ENCODE measurements around the gene PI4K2B. TPM values are rescaled to one million over a fixed set of nuclear protein-coding genes. Genes with fewer than 3 reads are reported as not detected.
"Not testable (repeated sequence)": the region's sequence is repeated elsewhere in the genome, so short reads cannot be mapped to it uniquely, and the experiment has no call there.

PI4K2B gene
- total RNA-seq, 1 experiment from 2014 or later: 22.8 TPM

DNA sequence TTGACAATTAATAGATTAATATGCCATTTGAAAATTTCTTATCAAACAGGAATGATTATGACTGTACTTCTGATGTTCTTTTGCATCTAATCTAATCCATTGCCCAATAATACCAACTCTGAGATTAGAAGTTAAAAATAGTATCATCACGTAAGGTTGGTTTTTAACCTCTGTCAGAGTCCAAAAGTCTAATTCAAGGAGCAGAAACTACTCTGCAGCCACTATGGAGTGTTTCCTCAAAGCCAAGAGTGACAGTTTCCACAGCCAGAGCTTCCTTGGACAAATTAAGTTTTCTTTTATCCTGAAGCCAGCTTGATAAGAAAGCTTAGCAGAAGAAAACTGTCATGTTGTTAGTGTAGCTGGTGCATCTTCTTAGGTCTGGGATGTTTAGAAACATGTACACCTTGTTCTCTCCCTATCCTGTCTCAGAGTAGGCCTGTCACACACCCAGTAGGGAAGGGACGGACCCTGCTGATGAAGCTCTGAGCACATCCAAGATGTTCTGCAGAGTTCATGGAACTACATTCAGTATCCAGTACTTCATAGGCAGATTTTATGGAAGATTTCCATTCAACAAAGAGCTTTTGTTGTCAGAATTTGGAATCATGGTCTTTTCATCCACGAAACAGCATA is 20.4 kb upstream of the PI4K2B start:
- Mint-ChIP-seq H3K36me3 (ENCODE audit: insufficient read depth, unreplicated experiment) (no peaks in the 10 kb centered on the region), H3K4me3 (ENCODE audit: unreplicated experiment) (no peak overlapping the region), H3K27me3 (ENCODE audit: insufficient read depth, unreplicated experiment) (no peaks in the 10 kb centered on the region), H3K27ac (ENCODE audit: low read depth, unreplicated experiment) (no peak overlapping the region), H3K4me1 (ENCODE audit: insufficient read depth, unreplicated experiment) (no peaks in the 10 kb centered on the region), H3K9me3 (ENCODE audit: unreplicated experiment) (peaks cover 8% of the 10 kb centered on the region)
- intact Hi-C loops (cut with micrococcal nuclease): no loop called here
- ChIA-PET CTCF (interaction anchor here (0.6 kb wide), 1 partner anchor 14 kb away, joined by 3 read pairs; no protein-coding TSS in a partner anchor), POLR2A (interaction anchor here (0.6 to 1.6 kb wide), 2 partner anchors 11 to 16 kb away, joined by 3 to 5 read pairs; no protein-coding TSS in a partner anchor)
- no TSS peak for BruUV-seq (replicated peaks)
- DNase-seq (ENCODE audit: unreplicated experiment): no peak
- TF ChIP-seq, protein P1, sequence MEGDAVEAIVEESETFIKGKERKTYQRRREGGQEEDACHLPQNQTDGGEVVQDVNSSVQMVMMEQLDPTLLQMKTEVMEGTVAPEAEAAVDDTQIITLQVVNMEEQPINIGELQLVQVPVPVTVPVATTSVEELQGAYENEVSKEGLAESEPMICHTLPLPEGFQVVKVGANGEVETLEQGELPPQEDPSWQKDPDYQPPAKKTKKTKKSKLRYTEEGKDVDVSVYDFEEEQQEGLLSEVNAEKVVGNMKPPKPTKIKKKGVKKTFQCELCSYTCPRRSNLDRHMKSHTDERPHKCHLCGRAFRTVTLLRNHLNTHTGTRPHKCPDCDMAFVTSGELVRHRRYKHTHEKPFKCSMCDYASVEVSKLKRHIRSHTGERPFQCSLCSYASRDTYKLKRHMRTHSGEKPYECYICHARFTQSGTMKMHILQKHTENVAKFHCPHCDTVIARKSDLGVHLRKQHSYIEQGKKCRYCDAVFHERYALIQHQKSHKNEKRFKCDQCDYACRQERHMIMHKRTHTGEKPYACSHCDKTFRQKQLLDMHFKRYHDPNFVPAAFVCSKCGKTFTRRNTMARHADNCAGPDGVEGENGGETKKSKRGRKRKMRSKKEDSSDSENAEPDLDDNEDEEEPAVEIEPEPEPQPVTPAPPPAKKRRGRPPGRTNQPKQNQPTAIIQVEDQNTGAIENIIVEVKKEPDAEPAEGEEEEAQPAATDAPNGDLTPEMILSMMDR (IDR thresholded peaks at IDR 0.05; ENCODE audit: unreplicated experiment): no peak

DNA sequence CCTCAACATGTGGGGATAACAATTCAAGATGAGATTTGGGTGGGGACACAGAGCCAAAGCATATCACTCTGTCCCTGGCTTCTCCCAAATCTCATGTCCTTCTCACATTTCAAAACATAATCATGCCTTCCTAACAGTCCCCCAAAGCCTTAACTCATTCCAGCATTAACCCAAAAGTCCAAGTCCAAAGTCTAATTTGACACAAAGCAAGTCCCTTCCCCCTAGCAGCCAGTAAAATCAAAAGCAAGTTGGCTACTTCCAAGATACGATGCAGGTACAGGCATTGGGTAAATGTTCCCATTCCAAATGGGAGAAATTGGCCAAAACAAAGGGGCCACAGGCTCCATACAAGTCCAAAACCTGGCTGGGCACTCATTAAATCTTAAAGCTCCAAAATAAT is 19.1 kb upstream of the PI4K2B start:
- H3K27ac Mint-ChIP-seq (ENCODE audit: low read depth, unreplicated experiment); H3K4me3 Mint-ChIP-seq (ENCODE audit: unreplicated experiment); H3K4me1 Mint-ChIP-seq (ENCODE audit: insufficient read depth, unreplicated experiment); H3K36me3 Mint-ChIP-seq (ENCODE audit: insufficient read depth, unreplicated experiment); H3K27me3 Mint-ChIP-seq (ENCODE audit: insufficient read depth, unreplicated experiment); intact Hi-C loops (cut with micrococcal nuclease); BruUV-seq (replicated peaks); DNase-seq (ENCODE audit: unreplicated experiment); H3K9me3 Mint-ChIP-seq (ENCODE audit: unreplicated experiment): not testable (repeated sequence)
- POLR2A ChIA-PET: interaction anchor here (0.6 kb wide), 1 partner anchor 1299 kb away, joined by 3 read pairs; no protein-coding TSS in a partner anchor
- CTCF ChIA-PET: interaction anchor here (0.8 kb wide), 1 partner anchor 35 kb away, joined by 5 read pairs; no protein-coding TSS in a partner anchor

DNA sequence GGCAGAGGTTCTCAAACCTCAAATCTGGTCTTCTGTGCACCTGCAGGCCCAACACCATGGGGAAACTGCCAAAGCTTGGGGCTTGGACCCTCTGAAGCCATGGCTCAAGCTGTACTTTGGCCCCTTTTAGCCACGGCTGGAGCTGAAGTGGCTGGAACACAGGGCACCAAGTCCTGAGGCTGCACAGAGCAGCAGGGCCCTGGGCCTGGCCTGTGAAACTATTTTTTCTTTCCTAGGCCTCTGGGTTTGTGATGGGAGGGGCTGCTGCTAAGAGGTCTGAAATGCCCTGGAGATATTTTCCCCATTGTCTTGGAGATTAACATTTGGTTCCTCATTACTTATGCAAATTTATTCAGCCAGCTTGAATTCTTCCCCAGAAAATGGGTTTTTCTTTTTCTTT is 18.3 kb upstream of the PI4K2B start:
- DNase-seq (ENCODE audit: unreplicated experiment): no peak
- H3K4me1 Mint-ChIP-seq (ENCODE audit: insufficient read depth, unreplicated experiment): no peaks in the 10 kb centered on the region
- no peak overlapping the region for H3K27ac Mint-ChIP-seq (ENCODE audit: low read depth, unreplicated experiment)
- no peaks in the 10 kb centered on the region for H3K27me3 Mint-ChIP-seq (ENCODE audit: insufficient read depth, unreplicated experiment)
- CTCF ChIA-PET: interaction anchor here (0.8 kb wide), 1 partner anchor 36 kb away, joined by 5 read pairs; no protein-coding TSS in a partner anchor
- intact Hi-C loops (cut with micrococcal nuclease): no loop called here
- POLR2A ChIA-PET: no interaction called here
- TF ChIP-seq, protein P1 (IDR thresholded peaks at IDR 0.05; ENCODE audit: unreplicated experiment): no peak
- H3K9me3 Mint-ChIP-seq (ENCODE audit: unreplicated experiment): peaks cover 8% of the 10 kb centered on the region
- BruUV-seq (replicated peaks): no TSS peak
- H3K36me3 Mint-ChIP-seq (ENCODE audit: insufficient read depth, unreplicated experiment): peaks cover 2% of the 10 kb centered on the region
- H3K4me3 Mint-ChIP-seq (ENCODE audit: unreplicated experiment): no peak overlapping the region

GRCh38 chr4:25221377-25221776 is 12.5 kb upstream of the PI4K2B start:
- ChIA-PET CTCF (no interaction called here), POLR2A (interaction anchor here (1.3 kb wide), 1 partner anchor 12 kb away, joined by 4 read pairs; the partner anchor contains the start of gene PI4K2B)
- Mint-ChIP-seq H3K36me3 (ENCODE audit: insufficient read depth, unreplicated experiment) (peaks cover 6% of the 10 kb centered on the region), H3K4me1 (ENCODE audit: insufficient read depth, unreplicated experiment) (no peaks in the 10 kb centered on the region), H3K27ac (ENCODE audit: low read depth, unreplicated experiment) (no peak overlapping the region), H3K4me3 (ENCODE audit: unreplicated experiment) (no peak overlapping the region), H3K27me3 (ENCODE audit: insufficient read depth, unreplicated experiment) (no peaks in the 10 kb centered on the region), H3K9me3 (ENCODE audit: unreplicated experiment) (peaks cover 17% of the 10 kb centered on the region)
- no peak for DNase-seq (ENCODE audit: unreplicated experiment)
- TF ChIP-seq, protein P1 (IDR thresholded peaks at IDR 0.05; ENCODE audit: unreplicated experiment): no peak
- no TSS peak for BruUV-seq (replicated peaks)
- intact Hi-C loops (cut with micrococcal nuclease): no loop called here
